RKO (cell line): ENCODE results near the gene CCL21.

Experiments used
- DNase-seq: peaks from one replicate; pipeline ENCODE4 v3.0.0-alpha.2; 2016; ENCODE audit warnings: low spot score

Gene CCL21

DNA sequence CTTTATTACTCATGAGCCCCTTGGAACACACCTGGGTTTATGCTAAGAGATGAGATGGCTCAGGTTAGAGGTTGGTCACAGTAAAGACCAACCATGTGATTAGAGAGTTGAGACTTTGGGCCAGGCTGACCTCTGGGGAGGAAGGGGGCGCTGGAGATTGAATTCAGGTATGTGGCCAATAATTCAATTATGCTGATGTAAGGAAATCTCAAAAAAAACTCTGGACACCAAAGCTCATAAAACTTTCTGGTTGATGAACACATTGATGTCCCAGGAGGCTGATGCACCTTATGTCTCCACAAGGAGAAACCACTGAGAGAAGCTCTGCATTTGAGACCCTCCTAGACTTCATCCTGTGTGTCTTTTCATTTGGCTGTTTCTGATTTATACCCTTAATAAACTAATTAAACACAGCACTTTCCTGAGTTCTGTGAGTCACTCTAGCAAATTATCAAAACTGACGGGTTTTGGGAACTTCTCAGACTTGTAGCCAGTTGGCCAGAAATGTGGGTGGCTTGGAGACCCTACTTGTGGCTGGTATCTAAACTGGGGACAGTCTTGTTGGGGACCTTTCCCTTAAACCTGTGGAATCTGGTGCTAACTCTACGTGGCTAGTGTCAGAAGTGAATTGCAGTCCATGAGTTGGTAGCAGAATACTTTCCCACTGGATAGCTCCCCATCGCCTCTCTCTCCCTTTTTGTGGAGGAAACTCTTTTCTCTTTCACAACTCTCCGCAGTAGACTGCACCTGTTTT is 40.0 kb downstream of the CCL21 start:
- DNase-seq, result no peak

DNA sequence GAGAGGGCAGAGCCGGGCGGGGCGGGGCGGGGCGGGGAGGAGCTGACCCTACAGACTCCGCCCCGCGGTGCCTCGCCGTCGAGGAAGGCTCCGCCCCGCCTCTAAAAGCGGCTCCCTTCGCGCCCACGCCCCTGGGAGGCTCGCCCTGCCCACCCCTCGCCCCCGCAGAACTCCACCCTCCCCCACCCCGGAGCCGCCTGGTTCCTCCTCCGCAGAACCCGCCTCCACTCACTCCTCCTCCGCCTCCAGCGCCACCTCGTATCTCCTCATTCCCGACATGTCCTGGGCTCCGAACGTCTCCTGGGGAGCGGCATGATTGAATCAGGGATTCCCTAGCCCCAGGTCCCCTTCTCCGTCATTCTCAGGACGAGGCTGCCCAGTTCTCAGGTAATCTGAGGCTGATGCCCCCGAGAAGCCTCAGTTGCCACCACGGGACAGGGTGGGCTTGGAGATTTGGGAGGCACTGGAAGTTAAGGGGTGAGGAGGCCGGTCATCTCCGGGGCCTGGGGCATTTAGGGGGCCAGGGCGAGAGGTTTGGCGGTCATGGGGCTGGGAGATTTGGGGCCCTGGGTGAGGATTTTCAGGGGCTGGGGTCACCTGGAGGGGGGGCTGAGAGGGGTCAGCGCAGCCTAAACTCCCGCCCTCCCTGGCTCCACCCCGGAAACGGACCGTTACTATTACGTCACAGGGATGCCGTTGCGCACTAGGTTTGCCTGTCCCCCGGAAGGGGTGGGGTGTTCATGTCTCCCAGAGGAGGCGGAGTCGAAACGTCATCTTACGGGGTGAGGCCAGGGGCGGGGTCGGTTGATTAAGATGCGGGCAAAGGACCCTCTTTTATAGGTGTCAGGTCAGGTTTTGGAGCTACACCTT is 44.3 kb downstream of the CCL21 start:
- no peak for DNase-seq

DNA sequence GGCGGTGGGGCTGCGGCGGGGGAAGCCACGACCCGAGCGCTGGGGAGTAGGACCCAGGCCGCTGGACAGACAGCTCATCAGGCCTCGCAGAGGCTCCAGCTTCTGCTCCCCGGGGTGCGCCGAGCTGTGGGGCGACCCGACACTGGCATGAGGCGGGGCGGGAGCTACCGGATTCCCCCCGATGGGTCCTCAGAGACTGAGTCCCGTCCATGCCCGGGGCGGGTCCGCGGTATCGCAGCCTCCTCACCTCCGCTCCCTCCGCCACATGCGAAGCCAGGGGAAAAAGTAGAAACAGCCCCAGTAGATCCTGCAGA is 44.9 kb downstream of the CCL21 start:
- no peak for DNase-seq

DNA sequence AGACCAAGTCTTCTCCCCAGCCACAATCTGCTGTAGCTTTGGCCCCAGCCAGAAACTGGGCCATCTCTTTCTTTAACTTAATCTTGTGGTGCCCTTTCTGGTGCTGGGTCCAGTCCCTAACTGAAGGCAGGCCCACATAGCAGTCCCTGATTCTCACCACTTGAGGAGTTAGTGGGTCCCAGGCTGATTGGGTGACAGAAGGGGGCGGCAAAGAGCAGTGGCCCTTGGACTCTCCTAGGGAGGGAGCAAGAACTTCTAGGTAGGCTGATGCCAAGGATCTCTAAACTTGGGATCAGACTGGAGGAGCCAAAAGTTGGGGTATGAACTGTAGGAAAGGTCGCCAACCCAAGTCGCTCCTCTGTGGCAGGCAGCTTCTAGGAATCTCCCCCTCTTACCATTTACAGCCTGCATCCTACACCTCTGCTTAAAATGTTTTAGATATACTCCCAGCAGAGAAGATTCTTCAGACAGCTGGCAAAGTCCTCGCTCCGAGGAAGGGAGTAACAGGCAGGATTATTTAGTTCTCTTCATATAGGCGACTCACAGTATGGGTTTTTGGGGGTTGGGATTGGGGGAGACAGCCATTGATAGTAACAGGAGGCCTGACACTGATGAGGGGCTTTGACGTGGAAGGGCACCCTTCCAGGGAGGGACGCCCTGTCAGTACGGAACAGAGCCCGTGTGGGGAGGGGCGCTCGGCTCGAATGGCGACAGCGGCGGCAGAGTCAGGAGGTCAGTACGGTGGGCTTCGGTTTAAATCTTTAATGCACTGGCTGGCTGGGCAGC is 45.5 kb downstream of the CCL21 start:
- peak; percentile 15 for DNase-seq

DNA sequence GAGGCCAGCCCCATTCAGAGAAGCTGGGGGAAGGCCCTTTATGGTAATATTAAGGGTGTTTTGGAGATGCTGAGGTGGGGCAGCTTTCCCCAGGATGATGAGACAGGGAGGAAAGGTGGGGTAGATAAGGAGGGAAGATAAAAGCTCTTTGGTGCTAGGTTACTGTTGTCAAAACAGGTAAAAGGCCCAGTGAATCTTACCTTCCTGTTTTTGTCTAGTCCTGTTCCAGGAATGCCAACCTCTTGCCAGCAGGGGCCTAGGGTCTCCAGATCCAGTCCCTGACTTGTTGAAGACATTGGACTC is 46.7 kb downstream of the CCL21 start:
- no peak for DNase-seq

DNA sequence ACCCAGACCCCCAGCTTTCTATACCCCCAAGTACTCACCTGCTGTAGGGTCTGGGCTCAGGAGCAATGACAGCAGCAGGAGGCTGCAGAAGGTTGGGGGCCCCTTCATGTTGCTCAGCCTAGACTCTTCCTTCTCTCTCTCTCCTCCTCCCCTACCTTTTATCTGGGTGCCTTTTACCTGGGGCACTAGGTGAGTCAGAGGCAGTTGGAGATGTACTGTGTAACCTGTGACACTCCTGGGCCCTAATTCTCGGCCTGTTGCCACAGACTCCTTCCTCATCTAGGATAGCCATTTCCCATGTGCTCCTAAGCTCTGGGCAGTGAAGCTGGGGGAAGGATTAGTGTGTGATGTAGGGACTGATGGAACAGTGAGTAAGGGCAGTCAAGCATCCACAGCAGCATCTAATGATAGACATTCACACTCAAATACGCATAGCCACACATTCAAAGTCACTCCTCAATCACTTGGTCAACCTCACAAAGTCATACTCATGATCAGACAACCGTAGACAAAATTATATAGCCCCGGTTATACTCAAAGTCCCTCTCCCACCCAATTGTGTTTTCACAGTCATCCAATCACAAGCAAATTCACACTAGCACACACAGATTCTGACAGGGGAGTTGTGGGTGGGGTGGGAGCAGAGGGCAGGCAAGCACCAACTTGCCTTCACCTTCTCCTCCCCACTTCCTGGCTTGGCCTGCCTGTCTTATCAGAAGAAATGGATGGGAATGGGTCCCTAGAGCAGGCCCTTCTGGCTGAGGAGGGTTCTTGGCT is 47.2 kb downstream of the CCL21 start, which contains the start of gene CCL27:
Gene CCL27, minus strand, starts transcription at position 132 of the 777 bp plus-strand sequence. Its CDS starts 24 bp downstream, at position 108.
- no peak for DNase-seq

DNA sequence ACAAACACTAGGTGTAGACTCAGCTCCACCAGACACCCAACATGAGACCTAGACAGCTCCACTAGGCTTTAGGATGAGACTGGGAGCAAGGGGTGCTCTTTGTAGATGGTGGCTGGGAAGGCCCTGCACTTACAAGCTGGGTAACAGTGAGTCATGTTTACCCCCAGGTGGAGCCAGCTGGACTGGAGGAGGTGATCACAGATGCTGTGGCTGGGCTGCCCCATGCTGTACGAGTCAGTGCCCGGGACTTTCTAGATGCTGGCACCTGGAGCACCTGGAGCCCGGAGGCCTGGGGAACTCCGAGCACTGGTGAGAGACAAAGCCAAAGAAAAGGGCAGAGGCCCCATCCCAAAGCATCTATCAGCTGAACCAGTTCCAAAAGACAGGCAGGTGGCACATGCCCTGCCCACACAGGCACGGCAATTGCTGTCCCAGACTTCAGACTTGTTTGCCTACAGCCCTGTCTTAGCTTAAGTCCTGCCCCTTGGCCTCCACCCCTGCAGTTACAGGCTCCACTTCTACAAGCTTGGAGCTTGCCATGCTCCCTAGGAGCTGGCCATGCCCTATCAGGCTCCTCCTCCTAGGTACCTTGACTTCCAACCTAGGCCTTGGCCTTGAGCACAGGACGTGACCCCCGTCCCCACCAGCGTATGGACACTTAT is 50.2 kb downstream of the CCL21 start:
- DNase-seq, result no peak
